ENCODE results near the gene HEG1. TPM values are rescaled to one million over a fixed set of nuclear protein-coding genes. Genes with fewer than 3 reads are reported as not detected.

Gene HEG1
- total and polyA plus RNA-seq, 5 donors: 42.3 to 193 (median 145) TPM

GRCh38 chr3:124926426-124927101 lies 129.2 kb downstream of the HEG1 start:
- no peak for ATAC-seq
- no peak overlapping the region for H3K4me3 ChIP-seq (ENCODE audit: low read length)
- intact Hi-C loops (cut with DNase I): loop anchor here in 3 of 4 donors (5.0 to 10.0 kb wide), 4 partner anchors 238 to 511 kb away; no protein-coding TSS in a partner anchor
- H3K27me3 ChIP-seq (ENCODE audit: control insufficient read depth, insufficient read depth): no peaks in the 10 kb centered on the region
- H3K4me1 ChIP-seq (ENCODE audit: control insufficient read depth, insufficient read depth, low read length): no peaks in the 10 kb centered on the region
- H3K27ac ChIP-seq (ENCODE audit: low read length): no peak overlapping the region
- 78% methylated on average over 4 of the region's 4 CpGs for WGBS
- H3K9me3 ChIP-seq (ENCODE audit: control insufficient read depth, low read length): no peaks in the 10 kb centered on the region
- DNase-seq: no peak

DNA sequence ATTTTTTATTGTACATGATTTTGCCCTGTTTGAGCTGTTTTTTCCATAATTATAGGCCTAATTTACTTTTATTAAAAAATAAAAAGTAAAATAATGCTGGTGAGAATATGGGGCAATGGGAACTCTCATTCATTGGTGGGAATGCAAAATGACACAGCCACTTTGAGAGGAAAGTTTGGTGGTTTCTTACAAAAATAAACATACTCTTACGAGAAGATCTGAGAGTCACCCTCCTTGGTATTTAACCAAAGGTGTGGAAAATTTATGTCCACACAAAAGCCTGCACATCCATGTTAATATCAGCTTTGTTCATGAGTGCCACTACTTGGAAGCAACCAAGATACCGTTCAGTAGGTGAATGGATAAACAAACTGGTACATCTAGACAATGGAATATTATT lies 131.1 kb downstream of the HEG1 start:
- no peaks in the 10 kb centered on the region for H3K4me1 ChIP-seq (ENCODE audit: control insufficient read depth, insufficient read depth, low read length)
- intact Hi-C loops (cut with DNase I): loop anchor here in 3 of 4 donors (5.0 to 10.0 kb wide), 4 partner anchors 240 to 513 kb away; no protein-coding TSS in a partner anchor
- no peak overlapping the region for H3K4me3 ChIP-seq (ENCODE audit: low read length)
- DNase-seq: no peak
- no peak overlapping the region for H3K27ac ChIP-seq (ENCODE audit: low read length)
- H3K27me3 ChIP-seq (ENCODE audit: control insufficient read depth, insufficient read depth): no peaks in the 10 kb centered on the region
- no peak for ATAC-seq
- WGBS: 89% methylated on average over 2 of the region's 2 CpGs
- no peaks in the 10 kb centered on the region for H3K9me3 ChIP-seq (ENCODE audit: control insufficient read depth, low read length)

GRCh38 chr3:124923833-124924232 lies 132.0 kb downstream of the HEG1 start:
- no peaks in the 10 kb centered on the region for H3K27me3 ChIP-seq (ENCODE audit: control insufficient read depth, insufficient read depth)
- ATAC-seq: no peak
- intact Hi-C loops (cut with DNase I): loop anchor here in 2 of 4 donors (10.0 kb wide), 2 partner anchors 241 to 511 kb away; no protein-coding TSS in a partner anchor

DNA sequence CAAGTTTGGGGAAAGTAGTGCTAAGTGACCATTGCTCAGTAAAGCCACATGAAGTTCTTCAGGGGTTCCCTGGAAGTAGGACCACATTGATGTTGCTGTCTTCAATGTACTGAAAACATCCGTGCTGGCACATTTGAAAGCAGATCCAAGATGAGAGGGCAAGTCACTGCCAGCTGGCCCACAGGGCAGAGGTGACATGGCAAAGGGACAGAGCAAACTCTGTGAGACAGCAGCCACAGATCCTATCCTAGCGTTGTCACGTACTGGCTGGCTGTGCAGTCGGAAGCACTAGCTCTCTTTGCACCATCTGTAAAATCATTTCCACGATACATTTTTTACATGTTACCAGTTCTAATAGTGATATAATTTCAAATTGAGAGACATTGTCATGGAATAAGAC lies 135.1 kb downstream of the HEG1 start:
- Histone ChIP-seq H3K9me3 (ENCODE audit: control insufficient read depth, low read length) (no peaks in the 10 kb centered on the region), H3K27ac (ENCODE audit: low read length) (no peak overlapping the region), H3K27me3 (ENCODE audit: control insufficient read depth, insufficient read depth) (no peaks in the 10 kb centered on the region), H3K4me3 (ENCODE audit: low read length) (no peak overlapping the region), H3K4me1 (ENCODE audit: control insufficient read depth, insufficient read depth, low read length) (no peaks in the 10 kb centered on the region)
- intact Hi-C loops (cut with DNase I): loop anchor here in 2 of 4 donors (10.0 kb wide), 2 partner anchors 244 to 514 kb away; no protein-coding TSS in a partner anchor
- peak in 1 of 3 donors; percentile 66 for DNase-seq
- peak; percentile 55 to 68 for ATAC-seq
- 66% methylated on average over 5 of the region's 5 CpGs for WGBS

More at GRCh38 chr3:124923833-124924232, 132.0 kb downstream of the HEG1 start:
- Histone ChIP-seq H3K4me1 (ENCODE audit: control insufficient read depth, insufficient read depth, low read length) (no peaks in the 10 kb centered on the region), H3K9me3 (ENCODE audit: control insufficient read depth, low read length) (no peaks in the 10 kb centered on the region), H3K4me3 (ENCODE audit: low read length) (no peak overlapping the region), H3K27ac (ENCODE audit: low read length) (no peak overlapping the region)
- DNase-seq: no peak

GRCh38 chr3:124919756-124920155 lies 136.0 kb downstream of the HEG1 start:
- H3K27me3 ChIP-seq (ENCODE audit: control insufficient read depth, insufficient read depth): no peaks in the 10 kb centered on the region
- DNase-seq (no peak), ATAC-seq (no peak)
- WGBS: 30% methylated on average over 2 of the region's 2 CpGs
- no peak overlapping the region for H3K27ac ChIP-seq (ENCODE audit: low read length)
- H3K4me3 ChIP-seq (ENCODE audit: low read length): no peak overlapping the region
- no peaks in the 10 kb centered on the region for H3K4me1 ChIP-seq (ENCODE audit: control insufficient read depth, insufficient read depth, low read length)
- intact Hi-C loops (cut with DNase I): loop anchor here in 2 of 4 donors (10.0 kb wide), 2 partner anchors 245 to 515 kb away; no protein-coding TSS in a partner anchor
- no peaks in the 10 kb centered on the region for H3K9me3 ChIP-seq (ENCODE audit: control insufficient read depth, low read length)

- Histone ChIP-seq H3K27me3 (ENCODE audit: control insufficient read depth, insufficient read depth) (no peaks in the 10 kb centered on the region), H3K9me3 (ENCODE audit: control insufficient read depth, low read length) (no peaks in the 10 kb centered on the region), H3K27ac (ENCODE audit: low read length) (no peak overlapping the region), H3K4me1 (ENCODE audit: control insufficient read depth, insufficient read depth, low read length) (no peaks in the 10 kb centered on the region), H3K4me3 (ENCODE audit: low read length) (no peak overlapping the region)
- WGBS: 99% methylated on average over 2 of the region's 2 CpGs
- ATAC-seq: no peak
- intact Hi-C loops (cut with DNase I): no loop called here
- DNase-seq: no peak
Observed at GRCh38 chr3:124918524-124918923, 137.3 kb downstream of the HEG1 start.

DNA sequence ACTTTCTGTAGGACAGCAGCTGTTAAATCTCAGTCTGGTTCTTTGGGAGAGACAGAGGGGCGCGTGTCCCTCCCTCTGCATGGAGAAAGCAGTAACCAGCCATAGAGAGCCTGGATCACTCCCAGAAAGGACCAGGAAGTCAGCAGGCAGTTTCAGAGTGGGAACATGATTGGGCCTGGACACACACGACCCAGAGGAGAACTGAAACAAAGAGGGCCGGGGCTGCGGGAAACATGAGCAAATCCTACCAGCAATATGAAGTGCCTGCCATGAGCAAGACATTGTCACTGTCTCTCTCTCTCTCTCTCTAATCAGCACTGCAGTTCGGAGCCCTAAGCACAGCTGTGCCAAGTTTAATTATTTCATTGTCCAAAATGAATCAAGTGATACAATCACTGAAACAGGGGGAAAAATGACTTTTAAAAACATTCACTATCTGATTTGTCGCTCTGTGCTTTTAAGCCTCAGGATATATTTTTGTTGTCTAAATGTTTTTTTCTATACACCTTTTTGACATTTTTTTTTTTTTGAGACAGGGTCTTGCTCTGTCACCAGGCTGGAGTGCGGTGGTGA lies 138.9 kb downstream of the HEG1 start:
- DNase-seq (peak; percentile 19 to 73 (median 69)), ATAC-seq (peak; percentile 66 to 75)
- Histone ChIP-seq H3K27me3 (ENCODE audit: control insufficient read depth, insufficient read depth) (no peaks in the 10 kb centered on the region), H3K4me3 (ENCODE audit: low read length) (no peak overlapping the region), H3K9me3 (ENCODE audit: control insufficient read depth, low read length) (no peaks in the 10 kb centered on the region), H3K4me1 (ENCODE audit: control insufficient read depth, insufficient read depth, low read length) (no peaks in the 10 kb centered on the region), H3K27ac (ENCODE audit: low read length) (no peak overlapping the region)
- intact Hi-C loops (cut with DNase I): no loop called here
- WGBS: 40% methylated on average over 8 of the region's 8 CpGs

Other genes with a start within 250 kb of the HEG1 start
- gene ITGB5, start 168.6 kb downstream of the HEG1 start, total RNA-seq: 100 to 1,000 TPM; 107 to 170 (median 126) TPM
- gene ITGB5, start 168.6 kb downstream of the HEG1 start, polyA plus RNA-seq: 39.0 TPM
- not detected for gene MUC13, start 121.2 kb downstream of the HEG1 start, total RNA-seq
- 0.05 TPM for gene MUC13, start 121.2 kb downstream of the HEG1 start, polyA plus RNA-seq
- 1 to 10 TPM in 3 of 4 donors, under 1 TPM in 1; 0.62 to 1.7 (median 1.4) TPM for gene SLC12A8, start 156.8 kb upstream of the HEG1 start, total RNA-seq
- gene SLC12A8, start 156.8 kb upstream of the HEG1 start, polyA plus RNA-seq: 0.52 TPM

All from right cardiac atrium (tissue), 5 donors.